ENCODE measurements around the gene PRR14. TPM values are rescaled to one million over a fixed set of nuclear protein-coding genes. Genes with fewer than 3 reads are reported as not detected.

The PRR14 gene
- total and polyA plus RNA-seq, 10 of the 15 experiments (the other 5 are each of a cell fraction or from before 2014, with no cell fraction given): 2.5 to 66.8 (median 19.2) TPM

GRCh38 chr16:30651124-30652004, 604 bp downstream of the PRR14 start (continued):
- TF ChIP-seq HDGF (IDR thresholded peaks at IDR 0.05) (0 out of 2 replicates have a peak, but pooled peaks have one; percentile 37), IKZF2 (IDR thresholded peaks at IDR 0.05) (peak; percentile 73 to 84; a peak in 2 of 4 replicates), ZNF592 (IDR thresholded peaks at IDR 0.05) (0 out of 2 replicates have a peak, but pooled peaks have one; percentile 41), HCFC1 (IDR thresholded peaks at IDR 0.05; ENCODE audit: low read length) (no peak), ETV6 (conservative IDR thresholded peaks at IDR 0.05 in 1 of 2, IDR thresholded peaks at IDR 0.05 in 1 of 2; ENCODE audit: borderline replicate concordance in 1 of 2, low read depth in 1 of 2) (no peak), NKRF (conservative IDR thresholded peaks at IDR 0.05) (peak; percentile 66), SUZ12 (IDR thresholded peaks at IDR 0.05; ENCODE audit: unreplicated experiment) (no peak), NFYB (IDR thresholded peaks at IDR 0.05; ENCODE audit: insufficient read depth, low read depth, low read length) (no peak), EZH2 (IDR thresholded peaks at IDR 0.05; ENCODE audit: borderline replicate concordance, control insufficient read depth, low read depth, low read length) (no peak), CREB1 (IDR thresholded peaks at IDR 0.05; ENCODE audit: low read depth) (no peak), MTA3 (IDR thresholded peaks at IDR 0.05; ENCODE audit: borderline replicate concordance, low read length) (no peak), TBL1XR1 (IDR thresholded peaks at IDR 0.05; ENCODE audit: low read depth, low read length) (no peak), JUNB (IDR thresholded peaks at IDR 0.05) (no peak), ZBTB40 (IDR thresholded peaks at IDR 0.05; ENCODE audit: borderline replicate concordance) (no peak), MEF2B (IDR thresholded peaks at IDR 0.05; ENCODE audit: partially characterized antibody, poor library complexity, severe bottlenecking) (peak; percentile 89), SREBF1 (IDR thresholded peaks at IDR 0.05; ENCODE audit: low read length) (no peak), NFYA (IDR thresholded peaks at IDR 0.05; ENCODE audit: borderline replicate concordance, low read depth, low read length) (no peak)
